Uterus (tissue), 4 donors: ENCODE measurements around the gene HIVEP1. TPM values are rescaled to one million over a fixed set of nuclear protein-coding genes. Genes with fewer than 3 reads are reported as not detected.

Experiments used
- DNase-seq, 2 donors: peaks; one replicate each; pipeline ENCODE4 v3.0.0-alpha.2; 2019 to 2020
- H3K27ac ChIP-seq, 2 donors: fragments of 200-600 bp; sonication (generic); 1 replicate in 1 of 2; 2 replicates in 1 of 2; pipeline ENCODE4 v1.5.1; 2016 to 2018
- H3K27me3 ChIP-seq, 2 donors: fragments of 200-600 bp; sonication (generic); one replicate each; pipeline ENCODE4 v1.5.1; 2018 to 2019; ENCODE audit warnings: control low read depth in 1 of 2
- H3K36me3 ChIP-seq, 2 donors: fragments of 200-600 bp; sonication (generic); one replicate each; pipeline ENCODE4 v1.5.1; 2019; ENCODE audit warnings: control low read depth in 1 of 2
- H3K4me1 ChIP-seq, 2 donors: fragments of 200-600 bp; sonication (generic); one replicate each; pipeline ENCODE4 v1.5.1; 2018 to 2019; ENCODE audit warnings: control low read depth in 1 of 2
- H3K4me3 ChIP-seq, 2 donors: fragments of 200-600 bp; sonication (generic); 1 replicate in 1 of 2; 2 replicates in 1 of 2; pipeline ENCODE4 v1.5.1; 2018 to 2019; ENCODE audit warnings: mild to moderate bottlenecking in 1 of 2
- H3K9me3 ChIP-seq, 2 donors: fragments of 200-600 bp; sonication (generic); one replicate each; pipeline ENCODE4 v1.5.1; 2019; ENCODE audit warnings: control low read depth in 1 of 2
- POLR2A ChIP-seq, 2 donors: fragments of 450-650 bp; IDR thresholded peaks; one replicate each; pipeline ENCODE4 v1.6.1; 2016; ENCODE audit warnings: antibody characterized with exemption in 2 of 2, mild to moderate bottlenecking in 1 of 2, moderate library complexity in 1 of 2
- intact Hi-C: fragments of 100-400 bp; cut with DNase I; formaldehyde crosslinking; loops from one replicate; pipeline ENCODE4 v1.15.1; 2023; ENCODE audit warnings: low total_unique reads
- total RNA-seq, 4 donors: library from RNA; depleted of rRNA in 3 of 4; stranded (reverse); fragments of >200 nt in 3 of 4; gene quantifications; one replicate each; pipeline versions ENCODE4 v1.1.0 to v1.2.4, GENCODE V29; 2014 to 2023
- TF ChIP-seq, protein P1 (sequence below), 4 experiments: fragments of 200-600 bp in 2 of 4; fragments of 450-650 bp in 2 of 4; sonication (generic) in 2 of 4; IDR thresholded peaks; one replicate each; pipeline ENCODE4 v1.5.1; 2016 to 2019; ENCODE audit warnings: antibody characterized with exemption in 4 of 4, mild to moderate bottlenecking in 2 of 4, moderate library complexity in 1 of 4
- donor health status: DM: yes; HTN: yes; CAD: no.

HIVEP1 gene
- total RNA-seq, 4 donors from 2014 or later: 8.5 to 38.1 (median 22.0) TPM

DNA sequence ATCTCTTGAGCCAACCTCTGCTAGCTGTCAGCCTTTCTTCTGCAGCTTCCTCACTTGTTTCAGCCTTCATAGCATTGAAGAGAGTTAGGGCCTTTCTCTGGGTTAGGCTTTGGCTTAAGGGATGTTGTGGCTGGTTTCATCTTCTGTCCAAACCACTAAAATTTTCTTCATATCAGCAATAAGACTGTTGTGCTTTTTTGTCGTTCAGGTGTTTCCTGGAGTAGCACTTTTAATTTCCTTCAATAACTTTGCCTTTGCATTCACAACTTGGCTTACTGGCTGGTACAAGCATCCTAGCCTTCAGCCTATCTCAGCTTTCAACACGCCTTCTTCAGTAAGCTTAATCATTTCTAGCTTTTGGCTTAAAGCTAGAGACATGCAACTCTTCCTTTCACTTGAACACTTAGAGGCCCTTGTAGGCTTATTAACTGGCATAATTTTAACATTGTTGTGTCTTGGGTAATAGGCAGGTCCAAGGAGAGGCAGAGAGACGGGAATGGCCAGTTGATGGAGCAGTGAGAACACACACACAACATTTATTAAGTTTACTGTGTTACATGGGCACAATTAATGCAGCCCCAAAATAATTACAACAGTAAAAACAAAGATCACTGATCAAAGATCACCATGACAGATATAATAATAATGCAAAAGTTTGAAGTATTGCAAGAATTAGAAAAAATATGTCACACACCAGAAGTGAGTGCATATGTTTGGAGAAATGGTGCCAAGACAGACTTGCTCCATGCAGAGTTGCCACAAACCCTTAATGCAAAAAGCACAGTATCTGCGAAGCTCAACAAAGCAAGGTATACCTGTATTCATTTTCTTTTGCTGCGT lies 98.6 kb downstream of the HIVEP1 start:
- Histone ChIP-seq H3K4me3 (no peak overlapping the region), H3K36me3 (no peaks in the 10 kb centered on the region), H3K4me1 (no peaks in the 10 kb centered on the region), H3K27me3 (no peaks in the 10 kb centered on the region), H3K27ac (no peak overlapping the region), H3K9me3 (no peaks in the 10 kb centered on the region)
- TF ChIP-seq, protein P1, sequence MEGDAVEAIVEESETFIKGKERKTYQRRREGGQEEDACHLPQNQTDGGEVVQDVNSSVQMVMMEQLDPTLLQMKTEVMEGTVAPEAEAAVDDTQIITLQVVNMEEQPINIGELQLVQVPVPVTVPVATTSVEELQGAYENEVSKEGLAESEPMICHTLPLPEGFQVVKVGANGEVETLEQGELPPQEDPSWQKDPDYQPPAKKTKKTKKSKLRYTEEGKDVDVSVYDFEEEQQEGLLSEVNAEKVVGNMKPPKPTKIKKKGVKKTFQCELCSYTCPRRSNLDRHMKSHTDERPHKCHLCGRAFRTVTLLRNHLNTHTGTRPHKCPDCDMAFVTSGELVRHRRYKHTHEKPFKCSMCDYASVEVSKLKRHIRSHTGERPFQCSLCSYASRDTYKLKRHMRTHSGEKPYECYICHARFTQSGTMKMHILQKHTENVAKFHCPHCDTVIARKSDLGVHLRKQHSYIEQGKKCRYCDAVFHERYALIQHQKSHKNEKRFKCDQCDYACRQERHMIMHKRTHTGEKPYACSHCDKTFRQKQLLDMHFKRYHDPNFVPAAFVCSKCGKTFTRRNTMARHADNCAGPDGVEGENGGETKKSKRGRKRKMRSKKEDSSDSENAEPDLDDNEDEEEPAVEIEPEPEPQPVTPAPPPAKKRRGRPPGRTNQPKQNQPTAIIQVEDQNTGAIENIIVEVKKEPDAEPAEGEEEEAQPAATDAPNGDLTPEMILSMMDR (IDR thresholded peaks at IDR 0.05): no peak
- no peak for TF ChIP-seq POLR2A (IDR thresholded peaks at IDR 0.05)
- DNase-seq: no peak
- intact Hi-C loops: no loop called here

DNA sequence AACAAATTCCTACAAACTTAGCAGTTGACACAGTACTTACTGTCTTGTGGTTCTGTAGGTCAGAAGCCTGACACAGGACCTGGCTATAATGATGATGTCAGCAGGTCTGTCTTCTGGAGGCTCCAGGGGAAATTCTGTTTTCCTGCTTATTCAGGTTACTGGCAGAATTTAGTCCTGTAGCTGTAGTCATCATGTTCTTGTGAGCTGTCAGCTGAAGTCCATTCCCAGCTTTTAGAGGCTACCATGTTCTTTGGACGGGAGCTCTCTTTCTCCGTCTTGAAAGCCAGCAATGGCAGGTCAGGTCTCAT lies 99.2 kb downstream of the HIVEP1 start:
- Histone ChIP-seq H3K4me3 (no peak overlapping the region), H3K27me3 (no peaks in the 10 kb centered on the region), H3K36me3 (no peaks in the 10 kb centered on the region), H3K9me3 (peaks cover 0 to 3% of the 10 kb centered on the region in 2 donors), H3K4me1 (no peaks in the 10 kb centered on the region), H3K27ac (no peak overlapping the region)
- DNase-seq: no peak
- TF ChIP-seq, protein P1 (IDR thresholded peaks at IDR 0.05): no peak
- TF ChIP-seq POLR2A (IDR thresholded peaks at IDR 0.05): no peak
- intact Hi-C loops: no loop called here

DNA sequence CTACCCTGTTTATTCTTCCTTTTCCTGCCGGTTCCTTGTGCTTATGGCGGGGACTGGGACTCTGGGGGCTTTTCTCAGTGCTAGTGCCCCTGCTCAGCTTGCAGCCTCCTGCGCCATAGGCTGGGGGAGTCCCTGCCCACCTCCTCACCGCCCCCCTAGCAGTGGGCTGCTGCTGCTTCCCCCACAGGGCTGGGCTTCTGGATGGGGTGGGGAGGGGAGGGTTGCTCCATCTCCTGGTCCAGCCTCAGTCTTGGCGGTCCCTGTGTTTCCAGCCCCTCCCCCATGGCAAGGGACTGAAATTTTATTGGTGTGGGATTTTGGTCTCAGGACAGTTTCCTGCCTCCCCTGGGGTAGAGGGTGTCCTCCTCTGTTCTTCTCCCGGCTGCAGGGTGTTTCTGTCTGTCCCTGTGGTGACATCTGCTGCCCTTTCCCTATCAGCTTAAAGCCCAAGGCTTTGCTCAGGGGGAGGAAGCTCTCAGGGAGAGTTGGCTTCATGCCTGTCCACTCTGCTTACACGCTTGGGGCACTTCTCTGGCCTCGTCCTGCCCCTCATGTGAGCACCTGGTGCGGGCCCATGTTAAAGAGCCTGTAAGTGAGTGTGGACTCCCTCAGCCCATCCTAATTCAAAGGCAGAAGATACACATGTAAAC lies 100.6 kb downstream of the HIVEP1 start:
- intact Hi-C loops: no loop called here
- Histone ChIP-seq H3K27me3 (no peaks in the 10 kb centered on the region), H3K27ac (no peak overlapping the region), H3K4me1 (no peaks in the 10 kb centered on the region), H3K9me3 (peaks cover 0 to 6% of the 10 kb centered on the region in 2 donors), H3K36me3 (no peaks in the 10 kb centered on the region), H3K4me3 (no peak overlapping the region)
- no peak for DNase-seq
- TF ChIP-seq POLR2A (IDR thresholded peaks at IDR 0.05): no peak
- TF ChIP-seq, protein P1 (IDR thresholded peaks at IDR 0.05): no peak

DNA sequence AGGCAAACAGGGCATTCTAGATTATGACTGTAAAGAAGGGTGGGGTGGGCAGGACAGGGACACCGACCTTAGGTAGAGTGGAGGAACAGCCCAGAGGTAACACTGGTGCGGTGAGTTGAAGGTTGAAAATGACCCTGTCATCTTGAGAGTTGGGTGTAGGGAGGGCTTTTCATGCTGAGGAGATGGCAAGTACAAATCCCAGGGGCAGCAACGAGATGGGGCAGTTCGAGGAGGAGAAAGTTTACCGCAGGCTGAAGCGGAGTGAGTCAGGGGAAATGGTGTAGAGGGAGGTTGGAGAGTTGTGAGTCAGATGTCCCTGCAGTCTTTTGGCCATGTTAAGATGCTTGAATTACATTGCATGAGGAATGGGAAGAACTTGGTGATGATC lies 101.1 kb downstream of the HIVEP1 start:
- no peaks in the 10 kb centered on the region for H3K36me3 ChIP-seq
- H3K27ac ChIP-seq: no peak overlapping the region
- H3K27me3 ChIP-seq: no peaks in the 10 kb centered on the region
- no peak for DNase-seq
- no peak overlapping the region for H3K4me3 ChIP-seq
- TF ChIP-seq POLR2A (IDR thresholded peaks at IDR 0.05): no peak
- TF ChIP-seq, protein P1 (IDR thresholded peaks at IDR 0.05): no peak
- intact Hi-C loops: no loop called here
- peaks cover 0 to 6% of the 10 kb centered on the region in 2 donors for H3K9me3 ChIP-seq
- no peaks in the 10 kb centered on the region for H3K4me1 ChIP-seq

DNA sequence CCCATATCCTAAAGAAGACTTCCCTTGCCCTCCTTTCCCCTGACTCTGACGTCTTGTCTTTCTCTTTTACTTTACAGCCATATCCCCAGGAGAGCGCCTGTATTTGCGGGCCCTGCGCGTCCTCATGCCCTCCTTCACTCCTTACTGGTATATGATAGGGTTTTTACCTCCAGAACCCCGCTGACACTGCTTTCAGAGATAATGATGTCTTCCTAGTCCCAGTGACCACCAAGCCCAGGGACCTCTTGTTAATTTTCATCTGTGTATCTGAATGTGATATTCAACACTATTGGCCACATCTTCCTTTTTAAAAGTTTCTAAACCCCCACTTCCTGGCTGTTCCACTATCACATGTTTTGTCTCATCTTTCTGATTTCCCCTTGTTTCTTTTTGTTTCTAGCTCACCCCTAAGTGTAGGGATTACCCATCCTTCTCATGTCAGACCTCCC lies 102.0 kb downstream of the HIVEP1 start:
- Histone ChIP-seq H3K36me3 (no peaks in the 10 kb centered on the region), H3K4me3 (no peak overlapping the region), H3K4me1 (no peaks in the 10 kb centered on the region), H3K27ac (no peak overlapping the region), H3K27me3 (no peaks in the 10 kb centered on the region), H3K9me3 (peaks cover 0 to 6% of the 10 kb centered on the region in 2 donors)
- intact Hi-C loops: no loop called here
- TF ChIP-seq, protein P1 (IDR thresholded peaks at IDR 0.05): no peak
- no peak for TF ChIP-seq POLR2A (IDR thresholded peaks at IDR 0.05)
- DNase-seq: no peak
